ENCODE data around the gene POGZ. TPM values are rescaled to one million over a fixed set of nuclear protein-coding genes. Genes with fewer than 3 reads are reported as not detected.

Gene POGZ
- total and polyA plus RNA-seq, 2 experiments from 2014 or later = 12.9 to 36.3 TPM

DNA sequence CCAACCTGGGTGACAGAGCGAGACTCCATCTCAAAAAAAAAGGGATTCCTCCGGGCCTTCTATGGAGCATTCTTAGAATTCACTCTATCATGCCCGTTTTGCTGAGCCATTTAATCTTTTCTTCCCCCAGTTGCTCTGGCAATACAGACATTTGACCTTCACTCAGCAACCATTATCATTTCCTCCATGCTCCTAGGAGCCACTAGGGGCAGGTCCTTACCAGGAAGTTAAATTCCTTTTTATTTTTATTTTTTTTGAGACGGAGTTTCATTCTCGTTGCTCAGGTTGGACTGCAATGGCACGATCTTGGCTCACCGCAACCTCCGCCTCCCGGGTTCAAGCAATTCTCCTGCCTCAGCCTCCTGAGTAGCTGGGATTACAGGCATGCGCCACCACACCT is 42.2 kb upstream of the POGZ start:
- 70% methylated on average over 10 of the region's 10 CpGs for WGBS (ENCODE audit: low lambda C conversion rate, missing lambda C conversion rate)
- Histone ChIP-seq H3K27ac (peak overlapping the region; percentile 85), H3K27me3 (no peaks in the 10 kb centered on the region), H3K79me2 (no peaks in the 10 kb centered on the region), H3K4me2 (no peak overlapping the region), H2AFZ (no peak overlapping the region), H3K4me3 (no peak overlapping the region), H3K36me3 (replicated peaks; ENCODE audit: insufficient read depth, low read depth) (no peaks in the 10 kb centered on the region), H4K20me1 (ENCODE audit: insufficient read depth, poor library complexity, severe bottlenecking) (no peaks in the 10 kb centered on the region), H3K9me3 (ENCODE audit: low read depth) (no peaks in the 10 kb centered on the region), H3K9me2 (replicated peaks; ENCODE audit: insufficient read depth) (no peaks in the 10 kb centered on the region), H3K4me1 (ENCODE audit: insufficient read depth) (peaks cover 18% of the 10 kb centered on the region)
- TF ChIP-seq, protein P1, sequence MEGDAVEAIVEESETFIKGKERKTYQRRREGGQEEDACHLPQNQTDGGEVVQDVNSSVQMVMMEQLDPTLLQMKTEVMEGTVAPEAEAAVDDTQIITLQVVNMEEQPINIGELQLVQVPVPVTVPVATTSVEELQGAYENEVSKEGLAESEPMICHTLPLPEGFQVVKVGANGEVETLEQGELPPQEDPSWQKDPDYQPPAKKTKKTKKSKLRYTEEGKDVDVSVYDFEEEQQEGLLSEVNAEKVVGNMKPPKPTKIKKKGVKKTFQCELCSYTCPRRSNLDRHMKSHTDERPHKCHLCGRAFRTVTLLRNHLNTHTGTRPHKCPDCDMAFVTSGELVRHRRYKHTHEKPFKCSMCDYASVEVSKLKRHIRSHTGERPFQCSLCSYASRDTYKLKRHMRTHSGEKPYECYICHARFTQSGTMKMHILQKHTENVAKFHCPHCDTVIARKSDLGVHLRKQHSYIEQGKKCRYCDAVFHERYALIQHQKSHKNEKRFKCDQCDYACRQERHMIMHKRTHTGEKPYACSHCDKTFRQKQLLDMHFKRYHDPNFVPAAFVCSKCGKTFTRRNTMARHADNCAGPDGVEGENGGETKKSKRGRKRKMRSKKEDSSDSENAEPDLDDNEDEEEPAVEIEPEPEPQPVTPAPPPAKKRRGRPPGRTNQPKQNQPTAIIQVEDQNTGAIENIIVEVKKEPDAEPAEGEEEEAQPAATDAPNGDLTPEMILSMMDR (IDR thresholded peaks at IDR 0.05; ENCODE audit: poor library complexity) = no peak
- TF ChIP-seq EZH2 (IDR thresholded peaks at IDR 0.05; ENCODE audit: borderline replicate concordance) = no peak
- no peak for TF ChIP-seq EZH2phosphoT487 (IDR thresholded peaks at IDR 0.05; ENCODE audit: low read depth, severe bottlenecking, unreplicated experiment)
- DNase-seq (ENCODE audit: low spot score) = peak; percentile 48

DNA sequence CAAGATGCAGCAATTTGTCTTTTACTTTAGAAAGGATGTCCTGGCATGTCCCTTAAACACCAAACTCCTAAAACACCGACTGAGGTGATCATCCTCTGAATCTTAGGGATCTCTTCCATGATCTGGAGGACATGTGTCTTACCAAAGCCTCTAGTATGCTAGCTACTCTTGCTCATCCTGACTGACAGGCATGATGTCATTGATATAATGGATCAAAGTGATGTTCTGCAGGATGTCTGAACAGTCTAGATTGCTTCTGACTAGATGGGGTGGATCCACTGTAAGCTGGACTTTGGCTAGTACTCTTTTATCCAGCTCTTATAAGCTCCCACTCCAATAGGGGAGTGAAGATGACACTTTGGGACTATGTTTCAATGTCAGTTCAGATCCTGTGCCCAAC is 40.6 kb upstream of the POGZ start:
- WGBS (ENCODE audit: low lambda C conversion rate, missing lambda C conversion rate) = 100% methylated on average over 1 of the region's 1 CpG
- no peaks in the 10 kb centered on the region for H3K9me3 ChIP-seq (ENCODE audit: low read depth)
- TF ChIP-seq EZH2 (IDR thresholded peaks at IDR 0.05; ENCODE audit: borderline replicate concordance) = no peak
- TF ChIP-seq, protein P1 (IDR thresholded peaks at IDR 0.05; ENCODE audit: poor library complexity) = no peak
- no peak for TF ChIP-seq EZH2phosphoT487 (IDR thresholded peaks at IDR 0.05; ENCODE audit: low read depth, severe bottlenecking, unreplicated experiment)
- DNase-seq (ENCODE audit: low spot score) = no peak
- H2AFZ ChIP-seq = no peak overlapping the region
- no peaks in the 10 kb centered on the region for H3K79me2 ChIP-seq
- no peak overlapping the region for H3K4me2 ChIP-seq
- H4K20me1 ChIP-seq (ENCODE audit: insufficient read depth, poor library complexity, severe bottlenecking) = no peaks in the 10 kb centered on the region
- peaks cover 23% of the 10 kb centered on the region for H3K4me1 ChIP-seq (ENCODE audit: insufficient read depth)
- H3K4me3 ChIP-seq = no peak overlapping the region
- H3K36me3 ChIP-seq (replicated peaks; ENCODE audit: insufficient read depth, low read depth) = no peaks in the 10 kb centered on the region
- H3K27ac ChIP-seq = peak overlapping the region; percentile 37
- no peaks in the 10 kb centered on the region for H3K9me2 ChIP-seq (replicated peaks; ENCODE audit: insufficient read depth)
- no peaks in the 10 kb centered on the region for H3K27me3 ChIP-seq

DNA sequence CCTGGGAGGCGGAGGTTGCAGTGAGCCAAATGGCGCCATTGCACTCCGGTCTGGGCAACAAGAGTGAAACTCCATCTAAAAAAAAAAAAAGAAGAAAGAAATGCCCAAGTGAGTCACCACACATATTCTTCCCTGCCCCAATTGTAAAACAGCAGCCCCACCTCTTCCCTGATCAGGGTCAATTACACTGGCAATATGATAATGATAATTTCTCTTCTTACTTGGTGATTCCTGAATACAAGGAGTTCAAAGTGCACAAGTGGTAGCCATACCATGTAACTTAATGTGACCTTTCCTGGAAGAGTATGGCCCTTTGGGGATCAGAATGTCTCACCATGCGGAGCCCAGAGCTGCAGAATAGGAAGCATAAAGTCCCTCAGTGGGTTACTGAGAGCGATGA is 40.1 kb upstream of the POGZ start:
- H3K36me3 ChIP-seq (replicated peaks; ENCODE audit: insufficient read depth, low read depth) = no peaks in the 10 kb centered on the region
- H3K4me2 ChIP-seq = no peak overlapping the region
- no peak for DNase-seq (ENCODE audit: low spot score)
- no peaks in the 10 kb centered on the region for H3K79me2 ChIP-seq
- peak overlapping the region; percentile 37 for H3K27ac ChIP-seq
- H2AFZ ChIP-seq = no peak overlapping the region
- no peaks in the 10 kb centered on the region for H3K27me3 ChIP-seq
- H3K9me2 ChIP-seq (replicated peaks; ENCODE audit: insufficient read depth) = no peaks in the 10 kb centered on the region
- no peaks in the 10 kb centered on the region for H3K9me3 ChIP-seq (ENCODE audit: low read depth)
- no peak for TF ChIP-seq EZH2phosphoT487 (IDR thresholded peaks at IDR 0.05; ENCODE audit: low read depth, severe bottlenecking, unreplicated experiment)
- H3K4me3 ChIP-seq = no peak overlapping the region
- WGBS (ENCODE audit: low lambda C conversion rate, missing lambda C conversion rate) = over 99% methylated on average over 5 of the region's 5 CpGs
- peaks cover 23% of the 10 kb centered on the region for H3K4me1 ChIP-seq (ENCODE audit: insufficient read depth)
- H4K20me1 ChIP-seq (ENCODE audit: insufficient read depth, poor library complexity, severe bottlenecking) = no peaks in the 10 kb centered on the region

DNA sequence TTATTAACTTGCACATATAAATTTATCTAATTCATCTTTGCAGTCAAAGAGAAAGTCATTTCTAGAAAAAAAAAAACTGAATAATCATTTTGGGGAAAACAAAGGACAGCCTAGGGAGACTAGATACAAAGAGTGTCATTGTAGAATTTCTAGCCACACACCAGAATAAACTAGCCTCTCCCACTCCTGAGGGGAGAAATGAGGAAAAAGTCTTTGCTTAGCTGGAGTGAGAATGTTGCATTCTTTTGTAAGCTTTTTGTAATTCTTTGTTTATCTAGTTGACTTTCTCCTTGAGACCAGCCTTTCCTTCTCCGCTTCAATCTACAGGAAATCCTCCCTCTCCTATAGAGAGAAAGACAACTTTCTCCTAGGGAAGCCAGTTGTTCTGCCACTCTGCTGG is 36.0 kb upstream of the POGZ start:
- H2AFZ ChIP-seq = no peak overlapping the region
- peaks cover 5% of the 10 kb centered on the region for H3K4me1 ChIP-seq (ENCODE audit: insufficient read depth)
- no peaks in the 10 kb centered on the region for H3K9me2 ChIP-seq (replicated peaks; ENCODE audit: insufficient read depth)
- H3K27ac ChIP-seq = peak overlapping the region; percentile 57
- H4K20me1 ChIP-seq (ENCODE audit: insufficient read depth, poor library complexity, severe bottlenecking) = no peaks in the 10 kb centered on the region
- no peaks in the 10 kb centered on the region for H3K27me3 ChIP-seq
- H3K4me3 ChIP-seq = no peak overlapping the region
- H3K79me2 ChIP-seq = no peaks in the 10 kb centered on the region
- no peaks in the 10 kb centered on the region for H3K9me3 ChIP-seq (ENCODE audit: low read depth)
- H3K36me3 ChIP-seq (replicated peaks; ENCODE audit: insufficient read depth, low read depth) = no peaks in the 10 kb centered on the region
- no peak overlapping the region for H3K4me2 ChIP-seq
- no peak for TF ChIP-seq EZH2 (IDR thresholded peaks at IDR 0.05; ENCODE audit: borderline replicate concordance)
- TF ChIP-seq, protein P1 (IDR thresholded peaks at IDR 0.05; ENCODE audit: poor library complexity) = no peak
- TF ChIP-seq EZH2phosphoT487 (IDR thresholded peaks at IDR 0.05; ENCODE audit: low read depth, severe bottlenecking, unreplicated experiment) = no peak
- DNase-seq (ENCODE audit: low spot score) = no peak
- WGBS (ENCODE audit: low lambda C conversion rate, missing lambda C conversion rate) = 64% methylated on average over 1 of the region's 1 CpG

Measured in hepatocyte (in vitro differentiated cells).